ENCODE results near the gene FGFRL1.

GRCh38 chr4:999882-1000425, 11.5 kb upstream of the FGFRL1 start:
- TF ChIP-seq POLR2AphosphoS5 (IDR thresholded peaks at IDR 0.05) (no peak), POLR2A (IDR thresholded peaks at IDR 0.05) (no peak)

Data from breast epithelium (tissue), 3 donors.